Measurements from ENCODE around the gene DSG1.
"Not testable (repeated sequence)": the region's sequence is repeated elsewhere in the genome, so short reads cannot be mapped to it uniquely, and the experiment has no call there.

DSG1 gene

GRCh38 chr18:31317860-31318259 lies at the start of gene DSG1:
DSG1 (plus strand) TSS chr18:31318160; CDS start chr18:31318301, 141 bp downstream.
- no peak for DNase-seq

DNA sequence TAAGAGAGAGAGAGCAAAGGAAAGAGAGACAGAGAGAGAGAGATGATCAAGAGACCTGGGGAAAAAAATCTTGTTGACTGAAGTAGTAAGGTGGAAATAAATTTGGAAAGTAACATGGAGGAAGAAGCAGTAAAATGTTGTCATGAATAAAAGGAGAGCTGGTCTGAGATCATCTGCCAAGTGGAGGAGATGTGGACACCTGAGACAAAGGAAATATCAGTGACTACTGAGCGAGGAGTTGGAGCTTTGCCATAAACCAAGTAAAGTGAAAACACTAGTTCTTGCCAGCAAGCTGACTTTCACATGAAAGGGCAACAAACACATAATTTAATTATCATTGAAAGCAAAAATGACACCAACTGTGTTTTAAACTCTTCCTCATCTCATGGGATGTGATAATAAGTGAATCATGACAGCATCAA lies 49.0 kb upstream of the DSG1 start:
- DNase-seq, result no peak

DNA sequence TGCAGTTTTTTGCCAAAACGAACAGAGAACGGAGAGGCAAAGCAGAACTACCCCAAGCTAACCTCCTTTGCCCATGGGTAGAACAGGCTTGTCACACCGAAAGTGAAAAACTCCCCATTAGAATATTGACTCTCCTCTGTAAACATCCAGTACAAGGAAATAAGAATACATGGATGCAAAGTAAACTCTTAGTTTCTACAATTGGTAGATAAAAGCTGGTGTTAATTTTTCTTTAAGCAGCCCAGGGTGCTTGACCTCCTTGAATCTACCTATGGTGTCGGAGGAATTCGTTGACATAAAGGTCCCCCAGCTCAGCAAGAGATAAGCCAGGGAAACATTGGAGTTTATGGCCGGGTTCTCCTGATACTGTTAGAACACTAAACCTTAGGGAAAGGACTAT lies 48.4 kb upstream of the DSG1 start:
- DNase-seq, result no peak

DNA sequence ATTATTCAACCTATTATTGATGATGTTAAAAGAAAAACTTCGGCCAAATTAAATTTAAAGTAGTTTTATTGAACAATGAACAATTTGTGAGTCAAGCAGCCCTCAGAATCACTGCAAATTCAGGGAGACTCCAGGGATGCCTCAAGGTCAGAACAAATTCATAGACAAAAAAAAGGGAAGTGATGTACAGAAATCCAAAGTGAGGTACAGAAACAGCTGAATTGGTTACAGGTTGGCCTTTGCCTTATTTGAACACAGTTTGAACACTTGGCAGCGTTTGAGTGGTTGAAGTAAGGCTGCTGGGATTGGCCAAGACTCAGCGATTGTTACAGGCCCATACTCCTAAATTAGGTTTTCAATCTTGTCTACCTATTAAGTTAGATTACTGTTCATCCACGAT lies 47.4 kb upstream of the DSG1 start:
- DNase-seq, result no peak

- no peak for DNase-seq
Observed at GRCh38 chr18:31273812-31274527, 44.0 kb upstream of the DSG1 start.

DNA sequence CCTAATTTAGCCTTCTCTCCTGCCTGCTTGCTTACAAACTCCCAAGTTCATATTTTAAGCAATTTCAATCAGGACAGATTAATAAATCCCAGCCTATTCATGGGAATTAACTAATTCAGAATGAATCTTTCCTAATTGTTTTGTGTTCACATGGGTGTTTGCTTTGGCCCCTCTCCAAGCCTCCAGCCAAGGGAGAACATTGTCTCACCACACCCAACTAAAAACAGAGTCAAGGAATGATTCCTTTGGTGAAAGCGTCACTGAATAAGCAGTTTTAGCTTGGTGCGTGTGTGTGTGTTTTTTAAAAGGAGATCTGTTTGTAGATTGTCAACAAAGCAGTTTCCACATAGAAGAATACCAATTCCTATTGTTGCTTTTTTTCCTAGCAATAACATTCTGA lies 43.0 kb upstream of the DSG1 start:
- no peak for DNase-seq

DNA sequence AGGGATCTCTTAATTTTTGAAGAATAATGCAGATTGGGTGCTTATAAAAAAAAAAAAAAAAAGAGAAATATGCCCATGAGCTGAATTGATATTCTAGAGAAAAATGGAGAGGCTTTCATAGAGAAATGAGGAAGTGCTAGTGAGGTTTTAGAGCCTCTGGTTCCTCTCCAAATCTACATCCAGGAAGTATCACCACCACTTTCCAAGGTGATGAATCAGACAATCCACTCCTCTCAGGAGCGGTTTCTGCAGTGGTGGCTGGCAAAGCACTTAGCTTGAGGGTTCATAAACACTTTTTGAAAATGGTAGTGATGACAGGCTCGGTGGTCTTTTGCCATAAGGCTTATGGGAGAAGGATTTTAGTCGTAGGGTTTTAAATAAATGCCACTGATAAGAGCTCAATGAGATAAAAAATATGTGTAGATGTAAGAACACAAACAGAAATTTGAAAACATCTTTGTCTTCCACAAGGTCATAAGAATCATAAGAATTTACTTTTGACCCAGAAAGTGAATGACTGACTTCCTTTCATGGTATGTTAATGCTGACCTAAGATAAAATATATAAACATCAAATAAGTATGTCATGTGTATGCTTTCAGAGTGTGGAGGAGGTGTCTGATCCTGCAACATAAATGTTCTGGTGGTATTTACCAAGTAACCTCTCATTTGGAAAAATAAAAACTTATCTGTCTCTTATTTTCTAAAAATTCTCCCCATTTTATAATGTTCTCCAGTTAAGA lies 42.1 kb upstream of the DSG1 start:
- no peak for DNase-seq

GRCh38 chr18:31278609-31279071 lies 39.3 kb upstream of the DSG1 start:
- no peak for DNase-seq

- no peak for DNase-seq
Observed at GRCh38 chr18:31280502-31280901, 37.5 kb upstream of the DSG1 start.

GRCh38 chr18:31281437-31281836 lies 36.5 kb upstream of the DSG1 start:
- no peak for DNase-seq

- not testable (repeated sequence) for DNase-seq
Observed at GRCh38 chr18:31289446-31289845, 28.5 kb upstream of the DSG1 start.

DNA sequence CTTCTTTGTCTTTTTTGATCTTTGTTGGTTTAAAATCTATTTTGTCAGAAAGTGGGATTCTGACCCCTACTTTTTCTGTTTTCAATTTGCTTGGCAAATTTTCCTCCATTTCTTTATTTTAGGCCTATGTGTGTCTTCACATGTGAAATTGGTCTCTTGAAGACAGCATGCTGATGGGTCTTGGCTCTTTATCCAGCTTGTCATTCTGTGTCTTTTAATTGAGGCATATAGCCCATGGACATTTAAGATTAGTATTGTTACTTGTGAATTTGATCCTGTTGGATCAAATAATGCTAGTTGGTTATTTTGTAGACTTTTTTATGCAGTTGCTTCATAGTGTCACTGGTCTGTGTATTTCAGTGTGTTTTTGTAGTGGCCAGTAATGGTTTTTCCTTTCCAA lies 26.3 kb upstream of the DSG1 start:
- no peak for DNase-seq

GRCh38 chr18:31294199-31294747 lies 23.7 kb upstream of the DSG1 start:
- no peak for DNase-seq

- DNase-seq, result no peak
Observed at GRCh38 chr18:31297248-31297647, 20.7 kb upstream of the DSG1 start.

GRCh38 chr18:31301201-31301655 lies 16.7 kb upstream of the DSG1 start:
- no peak for DNase-seq

- DNase-seq, result no peak
Observed at GRCh38 chr18:31302991-31303390, 15.0 kb upstream of the DSG1 start.

DNA sequence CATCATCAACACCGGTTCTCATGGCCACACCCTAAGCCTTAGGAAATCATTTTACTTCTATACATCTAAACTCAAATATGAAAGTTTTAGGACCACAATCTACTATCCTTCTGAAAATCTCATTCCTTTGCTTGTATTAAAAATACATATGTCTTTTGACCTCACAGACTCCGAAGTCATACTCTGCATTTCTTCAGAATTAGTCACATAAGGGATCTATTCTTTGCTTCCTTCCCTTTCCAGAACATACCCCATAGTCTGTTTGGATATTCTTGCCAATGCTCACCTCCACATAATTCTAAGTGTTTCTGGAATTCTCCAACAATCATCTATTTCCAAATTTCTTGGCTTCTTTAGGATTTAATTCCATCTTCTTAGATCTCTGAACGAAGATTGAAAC lies 14.2 kb upstream of the DSG1 start:
- DNase-seq, result no peak

GRCh38 chr18:31309115-31309514 lies 8.8 kb upstream of the DSG1 start:
- DNase-seq, result no peak

GRCh38 chr18:31316974-31317373 lies 986 bp upstream of the DSG1 start:
- DNase-seq, result no peak

DNA sequence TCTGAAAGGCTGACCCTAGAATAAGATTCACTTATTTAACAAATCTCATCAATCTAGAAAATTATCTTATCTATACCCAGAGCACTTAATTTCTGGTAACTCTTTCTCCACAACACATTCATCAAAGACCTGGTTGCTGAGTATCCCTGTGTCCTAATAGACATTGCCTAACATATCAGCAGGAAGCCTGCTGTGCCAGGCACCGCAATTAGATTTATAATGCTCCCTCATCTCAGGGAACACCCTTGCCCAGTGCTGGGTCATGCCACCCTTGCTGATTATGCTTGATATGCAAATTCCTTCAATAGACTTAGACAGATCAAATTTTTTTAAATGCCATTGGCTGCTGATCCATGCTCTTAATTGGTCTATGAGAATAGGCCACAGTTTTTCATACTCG lies 3.8 kb downstream of the DSG1 start:
- no peak for DNase-seq

DNA sequence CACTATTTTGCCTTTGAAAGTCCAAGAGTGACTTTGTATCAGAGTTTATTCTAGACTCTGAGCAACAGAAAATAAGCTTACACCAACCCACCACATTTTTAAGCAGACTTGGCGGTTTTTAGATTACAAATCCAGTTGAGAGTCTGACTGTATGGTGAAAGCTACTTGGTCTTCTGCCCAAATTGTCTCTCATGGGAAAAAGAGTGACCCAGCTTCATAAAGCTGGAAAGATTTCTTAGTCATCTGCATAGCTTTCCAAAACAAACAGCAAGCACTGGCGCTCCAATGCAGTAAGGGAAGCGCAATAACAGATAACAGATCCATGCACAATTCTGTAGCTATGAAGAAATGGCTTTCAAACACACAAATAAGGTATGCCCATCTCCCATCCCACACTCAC lies 7.1 kb downstream of the DSG1 start:
- no peak for DNase-seq

GRCh38 chr18:31329787-31330438 lies 12.0 kb downstream of the DSG1 start:
- DNase-seq, result no peak

DNA sequence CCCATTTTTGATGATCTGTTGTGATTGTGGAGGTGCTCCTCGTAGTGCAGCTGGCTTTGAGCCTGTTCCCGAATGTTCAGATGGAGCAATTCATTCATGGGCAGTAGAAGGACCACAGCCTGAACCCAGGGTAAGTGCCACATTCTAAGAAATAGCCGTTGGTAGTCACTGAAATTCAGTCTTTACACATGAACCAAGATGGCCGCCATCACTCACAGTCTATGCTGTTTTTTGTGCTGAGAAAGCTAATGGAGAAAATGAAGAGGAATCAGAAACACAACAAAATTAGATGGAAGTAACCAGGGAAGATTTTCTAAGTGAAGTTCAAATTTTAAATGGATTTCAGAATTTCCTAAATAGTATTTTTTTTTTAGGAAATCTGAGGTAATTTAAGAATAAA lies 25.5 kb downstream of the DSG1 start:
- DNase-seq, result no peak

DNA sequence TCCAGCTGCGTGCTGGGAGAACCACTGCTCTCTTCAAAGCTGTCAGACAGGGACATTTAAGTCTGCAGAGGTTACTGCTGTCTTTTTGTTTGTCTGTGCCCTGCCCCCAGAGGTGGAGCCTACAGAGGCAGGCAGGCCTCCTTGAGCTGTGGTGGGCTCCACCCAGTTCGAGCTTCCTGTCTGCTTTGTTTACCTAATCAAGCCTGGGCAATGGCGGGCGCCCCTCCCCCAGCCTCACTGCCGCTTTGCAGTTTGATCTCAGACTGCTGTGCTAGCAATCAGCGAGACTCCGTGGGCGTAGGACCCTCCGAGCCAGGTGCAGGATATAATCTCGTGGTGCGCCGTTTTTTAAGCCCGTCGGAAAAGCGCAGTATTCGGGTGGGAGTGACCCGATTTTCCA lies 35.4 kb downstream of the DSG1 start:
- not testable (repeated sequence) for DNase-seq

Data from activated T-cell treated with anti-CD3 and anti-CD28 coated beads, Interleukin-2, amount 50 U/mL, for 48 hours (primary cell).